Body of pancreas (tissue), 4 donors: ENCODE data around the gene OBI1. TPM values are rescaled to one million over a fixed set of nuclear protein-coding genes. Genes with fewer than 3 reads are reported as not detected.

ENCODE experiments used
- ATAC-seq: fragments of 150-250 bp; one replicate; pipeline ENCODE4 v1.9.1; 2016
- DNase-seq, 4 donors: peaks; one replicate each; pipeline ENCODE4 v3.0.0-alpha.2; 2019
- H3K27ac ChIP-seq, 4 donors: fragments of 200-600 bp; sonication (generic); 1 replicate in 3 of 4; 2 replicates in 1 of 4; pipeline versions ENCODE4 v1.5.1 to v1.6.1; 2016 to 2019; ENCODE audit warnings: mild to moderate bottlenecking in 1 of 4, mixed read lengths in 1 of 4, moderate library complexity in 1 of 4
- H3K27me3 ChIP-seq, 2 donors: fragments of 200-600 bp; sonication (generic); one replicate each; pipeline ENCODE4 v1.6.0; 2016; ENCODE audit warnings: mild to moderate bottlenecking in 1 of 2
- H3K36me3 ChIP-seq, 2 donors: fragments of 200-600 bp; sonication (generic); replicated peaks in 1 of 2; 2 replicates each; pipeline ENCODE4 v1.5.1; 2016; ENCODE audit warnings: low read depth in 2 of 2; ENCODE audit not compliant: insufficient read depth in 1 of 2
- H3K4me1 ChIP-seq: fragments of 200-600 bp; sonication (generic); one replicate; pipeline ENCODE4 v1.6.0; 2016
- H3K4me3 ChIP-seq, 2 donors: fragments of 200-600 bp; sonication (generic); 1 replicate in 1 of 2; 2 replicates in 1 of 2; pipeline ENCODE4 v1.5.1; 2016 to 2019
- H3K9me3 ChIP-seq, 3 donors: fragments of 200-600 bp; sonication (generic); 1 replicate in 2 of 3; 2 replicates in 1 of 3; pipeline ENCODE4 v1.5.1; 2016
- POLR2A ChIP-seq, 3 donors: fragments of 450-650 bp; IDR thresholded peaks; one replicate each; pipeline ENCODE4 v1.6.1; 2016; ENCODE audit warnings: antibody characterized with exemption in 3 of 3, mild to moderate bottlenecking in 2 of 3
- WGBS, 2 donors: methylation state at CpG; one replicate each; pipeline ENCODE4 v1.1.5; 2017; 5-methylcytosine and 5-hydroxymethylcytosine counted together
- intact Hi-C: fragments of 100-400 bp; cut with DNase I; formaldehyde crosslinking; loops from one replicate; pipeline ENCODE4 v1.15.1; 2023
- total RNA-seq, 2 donors: library from RNA; depleted of rRNA; stranded (reverse); fragments of >200 nt; gene quantifications; one replicate each; pipeline ENCODE4 v1.1.0, GENCODE V29; 2016
- TF ChIP-seq, protein P1 (sequence below), 7 experiments: fragments of 450-650 bp in 4 of 7; fragments of 200-600 bp in 3 of 7; sonication (generic) in 3 of 7; IDR thresholded peaks; one replicate each; pipeline ENCODE4 v1.5.1; 2016 to 2019; ENCODE audit warnings: antibody characterized with exemption in 7 of 7

OBI1 gene
- total RNA-seq, 2 donors from 2014 or later: 3.3 to 8.6 TPM

DNA sequence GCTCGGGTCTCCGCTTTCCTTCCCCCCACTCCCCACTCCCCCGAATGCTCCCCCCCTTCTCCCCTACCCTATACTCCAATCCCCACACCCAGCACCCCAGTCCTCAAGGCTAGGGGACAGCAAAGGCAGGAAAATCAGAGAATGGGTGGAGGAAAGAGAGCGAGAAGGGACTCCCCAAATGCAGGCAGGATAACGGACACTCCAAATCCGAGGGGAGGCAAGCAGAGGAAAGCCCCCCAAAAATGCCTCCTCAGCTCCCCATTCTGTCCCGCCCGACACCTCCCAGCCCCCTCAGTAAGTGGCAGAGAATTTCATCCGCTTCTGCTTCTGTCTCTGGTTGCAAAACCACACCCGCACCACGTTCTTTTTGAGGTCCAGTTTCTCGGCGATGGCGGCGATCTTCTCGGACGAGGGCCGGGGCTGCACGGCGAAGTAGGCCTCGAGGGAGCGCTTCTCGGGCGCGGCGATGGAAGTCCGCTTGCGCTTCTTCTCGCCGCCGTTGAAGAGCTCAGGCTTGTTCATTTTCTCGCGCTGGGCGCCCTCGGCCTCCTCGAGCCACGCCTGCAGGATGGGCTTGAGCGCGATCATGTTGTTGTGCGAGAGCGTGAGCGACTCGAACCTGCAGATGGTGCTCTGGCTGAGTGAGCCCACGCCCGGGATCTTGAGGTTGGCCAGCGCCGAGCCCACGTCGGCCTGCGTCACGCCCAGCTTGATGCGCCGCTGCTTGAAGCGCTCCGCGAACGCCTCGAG, 57.7 kb downstream of the OBI1 start:
- no peak overlapping the region for H3K4me3 ChIP-seq
- no peaks in the 10 kb centered on the region for H3K36me3 ChIP-seq
- H3K9me3 ChIP-seq: no peaks in the 10 kb centered on the region
- DNase-seq (no peak), ATAC-seq (no peak)
- H3K27me3 ChIP-seq: peaks cover 0 to 82% of the 10 kb centered on the region in 2 donors
- 5 to 14% methylated on average over 25 to 58 of the region's 58 CpGs for WGBS, 2 donors
- peaks cover 31% of the 10 kb centered on the region for H3K4me1 ChIP-seq
- TF ChIP-seq POLR2A (IDR thresholded peaks at IDR 0.05): no peak
- TF ChIP-seq, protein P1, sequence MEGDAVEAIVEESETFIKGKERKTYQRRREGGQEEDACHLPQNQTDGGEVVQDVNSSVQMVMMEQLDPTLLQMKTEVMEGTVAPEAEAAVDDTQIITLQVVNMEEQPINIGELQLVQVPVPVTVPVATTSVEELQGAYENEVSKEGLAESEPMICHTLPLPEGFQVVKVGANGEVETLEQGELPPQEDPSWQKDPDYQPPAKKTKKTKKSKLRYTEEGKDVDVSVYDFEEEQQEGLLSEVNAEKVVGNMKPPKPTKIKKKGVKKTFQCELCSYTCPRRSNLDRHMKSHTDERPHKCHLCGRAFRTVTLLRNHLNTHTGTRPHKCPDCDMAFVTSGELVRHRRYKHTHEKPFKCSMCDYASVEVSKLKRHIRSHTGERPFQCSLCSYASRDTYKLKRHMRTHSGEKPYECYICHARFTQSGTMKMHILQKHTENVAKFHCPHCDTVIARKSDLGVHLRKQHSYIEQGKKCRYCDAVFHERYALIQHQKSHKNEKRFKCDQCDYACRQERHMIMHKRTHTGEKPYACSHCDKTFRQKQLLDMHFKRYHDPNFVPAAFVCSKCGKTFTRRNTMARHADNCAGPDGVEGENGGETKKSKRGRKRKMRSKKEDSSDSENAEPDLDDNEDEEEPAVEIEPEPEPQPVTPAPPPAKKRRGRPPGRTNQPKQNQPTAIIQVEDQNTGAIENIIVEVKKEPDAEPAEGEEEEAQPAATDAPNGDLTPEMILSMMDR (IDR thresholded peaks at IDR 0.05): no peak
- intact Hi-C loops: no loop called here
- H3K27ac ChIP-seq: no peak overlapping the region

DNA sequence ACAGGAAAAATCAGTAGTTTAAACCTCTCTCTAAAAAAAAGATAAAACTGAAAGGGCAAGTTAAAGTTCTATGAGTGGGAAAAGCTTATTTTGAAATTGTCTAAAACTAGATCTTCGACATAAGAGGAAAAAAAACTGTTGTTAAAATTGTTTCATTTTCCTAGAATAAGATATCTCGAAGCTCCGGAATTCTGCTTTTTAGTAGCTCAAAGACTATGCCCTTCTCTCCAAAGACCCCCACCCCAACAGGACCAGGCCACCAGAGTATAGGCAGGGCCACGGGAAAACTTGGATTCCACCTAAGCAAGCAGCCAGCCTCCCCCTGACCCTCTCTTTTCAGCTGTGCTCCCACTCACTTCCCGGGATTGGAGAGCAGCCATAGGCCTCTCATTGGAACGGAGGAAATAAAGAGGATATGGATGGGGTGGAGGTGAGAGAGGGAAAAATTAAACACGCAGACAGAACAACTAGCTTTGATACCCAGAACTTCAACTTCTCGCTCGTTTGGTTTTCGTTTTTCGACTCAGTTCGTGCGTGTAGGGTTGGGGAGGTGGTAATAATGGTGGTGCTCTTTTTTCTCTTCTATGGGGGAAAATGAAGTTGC, 58.6 kb downstream of the OBI1 start:
- Histone ChIP-seq H3K27ac (no peak overlapping the region), H3K36me3 (no peaks in the 10 kb centered on the region), H3K27me3 (peaks cover 0 to 81% of the 10 kb centered on the region in 2 donors), H3K9me3 (no peaks in the 10 kb centered on the region), H3K4me1 (peaks cover 31% of the 10 kb centered on the region), H3K4me3 (no peak overlapping the region)
- DNase-seq (no peak), ATAC-seq (no peak)
- TF ChIP-seq, protein P1 (IDR thresholded peaks at IDR 0.05): no peak
- intact Hi-C loops: no loop called here
- WGBS, 2 donors: 12 to 18% methylated on average over 13 of the region's 13 CpGs

DNA sequence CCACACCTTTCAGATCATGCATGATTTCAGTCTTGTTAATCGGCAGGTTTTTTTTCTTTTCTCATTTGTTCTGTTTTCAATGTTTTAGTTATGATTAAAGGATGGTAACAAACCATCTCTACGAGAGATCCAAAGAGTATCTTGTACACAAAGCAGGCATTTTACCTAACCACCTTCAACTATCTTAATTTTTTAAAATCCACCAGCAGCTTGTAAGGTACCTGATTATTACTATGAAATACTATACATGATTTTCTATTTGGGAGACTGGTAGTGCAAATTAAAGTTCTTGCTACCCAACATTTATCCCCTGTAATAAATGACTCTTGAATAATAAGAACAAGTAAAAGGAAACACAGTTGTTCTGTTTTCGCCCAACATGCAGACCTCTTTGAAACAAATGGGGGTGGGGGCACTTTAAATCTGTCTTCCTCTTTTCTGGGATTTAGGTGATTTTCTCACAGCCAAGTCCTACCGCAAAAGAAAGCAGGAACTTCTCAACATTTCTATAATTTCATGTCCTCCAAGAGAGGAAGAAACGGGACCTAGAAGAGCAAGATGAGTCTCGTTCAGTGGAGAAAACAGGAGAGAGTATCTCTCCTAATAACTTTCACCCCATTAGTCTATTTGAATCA, 59.2 kb downstream of the OBI1 start:
- no peaks in the 10 kb centered on the region for H3K36me3 ChIP-seq
- TF ChIP-seq, protein P1 (IDR thresholded peaks at IDR 0.05): no peak
- no peak for TF ChIP-seq POLR2A (IDR thresholded peaks at IDR 0.05)
- no peak for DNase-seq
- no peaks in the 10 kb centered on the region for H3K9me3 ChIP-seq
- 13 to 16% methylated on average over 6 of the region's 6 CpGs for WGBS, 2 donors
- H3K27me3 ChIP-seq: peaks cover 0 to 79% of the 10 kb centered on the region in 2 donors
- H3K27ac ChIP-seq: no peak overlapping the region
- intact Hi-C loops: no loop called here
- H3K4me1 ChIP-seq: peaks cover 31% of the 10 kb centered on the region
- no peak overlapping the region for H3K4me3 ChIP-seq
- no peak for ATAC-seq

DNA sequence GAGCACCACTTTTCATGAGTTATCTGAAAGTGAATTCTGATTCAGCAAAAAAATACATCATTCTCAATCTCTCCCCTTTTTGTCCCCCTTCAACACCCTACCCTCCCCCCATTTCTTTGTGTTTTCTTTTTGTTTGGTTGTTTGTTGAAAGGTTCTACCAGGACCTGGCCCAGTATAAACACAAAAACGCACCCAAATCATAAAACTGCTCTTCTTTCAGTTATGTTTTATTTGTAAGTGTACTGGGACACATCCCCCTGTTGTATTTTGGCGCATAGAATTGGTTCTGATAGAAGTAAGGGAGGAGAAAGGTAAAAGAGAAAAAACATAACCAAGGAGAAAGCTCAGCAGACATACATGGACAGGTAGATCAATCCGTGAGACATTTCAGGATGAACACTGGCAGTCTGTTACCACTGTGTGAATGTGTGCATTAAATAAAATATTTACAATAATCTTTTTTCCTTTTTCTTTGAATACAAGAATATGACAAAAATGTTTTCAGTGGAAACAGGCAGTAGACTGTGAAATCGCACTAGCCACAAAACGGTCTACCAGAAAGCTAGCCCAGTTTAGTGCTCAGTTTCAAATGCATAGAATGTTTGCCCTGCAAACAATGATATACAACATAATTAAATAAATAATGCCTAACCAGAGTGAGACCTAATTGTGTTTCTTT, 59.9 kb downstream of the OBI1 start:
- ATAC-seq (no peak), DNase-seq (no peak)
- TF ChIP-seq POLR2A (IDR thresholded peaks at IDR 0.05): no peak
- TF ChIP-seq, protein P1 (IDR thresholded peaks at IDR 0.05): no peak

More for the DNA sequence above, 59.9 kb downstream of the OBI1 start:
- no peaks in the 10 kb centered on the region for H3K36me3 ChIP-seq
- intact Hi-C loops: no loop called here
- H3K4me3 ChIP-seq: no peak overlapping the region
- H3K27me3 ChIP-seq: peaks cover 0 to 77% of the 10 kb centered on the region in 2 donors
- no peaks in the 10 kb centered on the region for H3K9me3 ChIP-seq
- no peak overlapping the region for H3K27ac ChIP-seq
- H3K4me1 ChIP-seq: peaks cover 31% of the 10 kb centered on the region
- WGBS, 2 donors: 14% methylated on average over 5 of the region's 5 CpGs
